K562 (cell line): ENCODE measurements around the gene ECPAS. TPM values are rescaled to one million over a fixed set of nuclear protein-coding genes. Genes with fewer than 3 reads are reported as not detected.

Experiments
- CHD7 ChIP-seq: fragments of 200-600 bp; sonication (generic); IDR thresholded peaks from one replicate; pipeline ENCODE4 v1.6.1; 2012; ENCODE audit warnings: mild to moderate bottlenecking, low read depth, low read length, inconsistent platforms
- FOXJ3 ChIP-seq: sonication (generic); formaldehyde crosslinking; IDR thresholded peaks from 2 replicates; pipeline ENCODE4 v1.4.0; 2020; ENCODE audit warnings: mild to moderate bottlenecking, missing genetic modification reagents
- HCFC1 ChIP-seq: IDR thresholded peaks from 2 replicates; pipeline ENCODE4 v1.6.1; 2012; ENCODE audit warnings: low read depth, low read length, improper control_type of control experiment
- PHF20 ChIP-seq: fragments of 450-650 bp; IDR thresholded peaks from 2 replicates; pipeline ENCODE4 v1.6.1; 2018; ENCODE audit not compliant: partially characterized antibody
- SOX6 ChIP-seq: fragments of 450-650 bp; IDR thresholded peaks from 2 replicates; pipeline ENCODE4 v1.6.1; 2014; ENCODE audit warnings: mild to moderate bottlenecking
- ZNF407 ChIP-seq: fragments of 450-650 bp; IDR thresholded peaks from 2 replicates; pipeline ENCODE4 v1.6.1; 2016; ENCODE audit warnings: low read depth
- polyA plus RNA-seq, 8 experiments: library from polyadenylated mRNA; depleted of rRNA in 4 of 8; stranded (reverse) in 5 of 8; unstranded in 3 of 8; fragments of >200 nt; fragmentation: Nextera tagmentation in 2 of 8; fragmentation: Illumina TruSeq in 1 of 8; extraction: Ambion mirVana in 2 of 8; extraction: Trizol in 1 of 8; gene quantifications; 2 replicates each; pipeline versions ENCODE4 v1.2.1 to v1.2.3, GENCODE V29; 2011 to 2014; ENCODE audit warnings: inconsistent platforms in 1 of 8, missing spikeins in 1 of 8
- total RNA-seq, 7 experiments: library from RNA; depleted of rRNA in 6 of 7; stranded (reverse); fragments of >200 nt in 6 of 7; fragmentation: Illumina TruSeq in 2 of 7; extraction: Trizol in 2 of 7; gene quantifications; 2 replicates each; pipeline versions ENCODE4 v1.2.1 to v1.2.3, GENCODE V29; 2011 to 2021; ENCODE audit warnings: low replicate concordance in 1 of 7
- TF ChIP-seq, protein P1 (sequence below): sonication (generic); formaldehyde crosslinking; IDR thresholded peaks from 2 replicates; pipeline ENCODE4 v1.9.0; 2022; ENCODE audit warnings: mild to moderate bottlenecking, missing genetic modification reagents

The ECPAS gene
- total and polyA plus RNA-seq, 9 of the 15 experiments (the other 6 are each of a cell fraction or from before 2014, with no cell fraction given), result 14.5 to 90.9 (median 75.7) TPM

DNA sequence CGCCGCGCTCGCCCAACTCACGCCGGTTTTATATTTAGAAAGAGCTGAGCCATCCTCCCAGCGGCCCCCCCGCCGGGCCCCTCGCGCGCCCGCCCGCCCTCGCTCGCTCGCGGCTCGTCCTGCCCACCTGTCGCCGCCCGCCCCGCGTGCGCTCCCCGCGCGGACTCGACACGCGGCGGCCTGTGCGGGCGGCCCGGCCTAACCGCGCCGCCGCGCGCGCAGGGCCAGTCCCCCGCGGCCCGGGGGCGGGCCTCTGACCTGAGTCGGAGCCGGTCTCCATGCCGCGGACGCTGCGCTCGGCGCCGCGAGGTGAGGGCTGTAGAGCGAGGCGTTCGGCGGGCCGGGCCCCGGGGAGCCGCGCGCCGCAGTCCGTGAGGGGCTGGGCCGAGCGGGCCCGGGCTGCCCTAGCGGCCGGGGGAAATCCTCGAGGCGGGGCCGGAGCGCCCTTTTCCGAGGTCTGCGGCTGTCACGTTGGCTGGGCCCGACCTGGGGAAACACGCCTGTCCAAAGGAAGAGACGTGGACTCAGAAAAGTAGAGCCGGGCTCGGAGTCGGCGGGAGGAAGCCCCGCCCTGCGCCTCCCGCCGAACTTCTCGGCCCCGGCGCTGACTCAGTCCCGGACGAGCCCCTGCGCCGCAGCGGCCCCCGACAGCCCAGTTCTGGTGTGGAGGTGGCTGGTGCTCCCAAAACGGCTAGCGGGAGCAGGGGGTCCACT lies at the start of gene ECPAS (continued):
- TF ChIP-seq CHD7, result no peak
- TF ChIP-seq FOXJ3 (CRISPR knock-in tag), result no peak
- peak; percentile 43; the same call in 1 of the 2 replicates for TF ChIP-seq SOX6
- TF ChIP-seq, protein P1, sequence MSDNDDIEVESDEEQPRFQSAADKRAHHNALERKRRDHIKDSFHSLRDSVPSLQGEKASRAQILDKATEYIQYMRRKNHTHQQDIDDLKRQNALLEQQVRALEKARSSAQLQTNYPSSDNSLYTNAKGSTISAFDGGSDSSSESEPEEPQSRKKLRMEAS (CRISPR knock-in tag), result peak; percentile 80
- TF ChIP-seq HCFC1, result peak; percentile 45; the same call in 1 of the 2 replicates
- TF ChIP-seq ZNF407, result no peak
- peak; percentile 37 for TF ChIP-seq PHF20
